Neural progenitor cell (in vitro differentiated cells): ENCODE results near the gene PRKAR1A.

ENCODE experiments used
- EZH2 ChIP-seq: fragments of 200-600 bp; sonication (generic); IDR thresholded peaks from 2 replicates; pipeline ENCODE4 v1.6.1; 2017; ENCODE audit warnings: antibody characterized with exemption, mild to moderate bottlenecking, moderate library complexity
- TF ChIP-seq, protein P1 (sequence below): fragments of 200-600 bp; sonication (generic); IDR thresholded peaks from 2 replicates; pipeline ENCODE4 v1.5.1; 2017; ENCODE audit warnings: antibody characterized with exemption, mild to moderate bottlenecking

DNA sequence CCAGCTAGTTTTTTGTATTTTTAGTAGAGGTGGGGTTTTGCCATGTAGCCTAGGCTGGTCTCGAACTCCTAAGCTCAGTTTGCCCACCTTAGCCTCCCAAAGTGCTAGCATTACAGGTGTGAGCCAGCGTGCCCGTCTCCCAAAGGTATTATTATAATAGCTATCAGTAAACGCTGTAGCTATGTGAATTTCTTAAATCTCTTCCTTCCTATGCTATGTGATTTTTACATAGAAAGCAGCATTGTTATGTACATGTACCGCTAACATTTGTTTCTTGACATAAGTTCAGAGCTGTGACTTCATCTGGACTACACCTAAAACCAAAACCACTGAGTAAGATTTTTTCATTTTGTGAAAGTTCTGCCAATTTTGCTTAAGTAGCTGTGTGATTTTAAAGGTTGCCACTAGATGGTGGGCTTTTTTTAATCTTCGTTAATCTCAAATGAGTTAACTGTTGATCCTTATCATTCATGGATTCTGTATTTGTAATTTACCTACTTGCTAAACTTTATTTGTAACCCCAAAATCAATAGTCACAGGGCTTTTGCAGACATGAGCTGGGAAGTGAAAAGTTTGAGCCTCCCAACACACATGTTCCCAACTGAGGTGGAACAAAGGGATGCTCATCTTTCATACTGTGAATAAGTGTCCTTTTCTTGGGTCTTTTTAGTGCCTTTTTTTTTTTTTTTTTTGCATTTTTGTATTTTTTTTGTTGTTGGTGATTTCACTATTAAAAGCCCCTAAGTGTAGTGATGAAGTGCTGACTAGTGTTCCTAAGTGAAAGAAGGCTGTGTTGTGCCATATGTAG lies 21.9 kb downstream of the PRKAR1A start:
- TF ChIP-seq, protein P1, sequence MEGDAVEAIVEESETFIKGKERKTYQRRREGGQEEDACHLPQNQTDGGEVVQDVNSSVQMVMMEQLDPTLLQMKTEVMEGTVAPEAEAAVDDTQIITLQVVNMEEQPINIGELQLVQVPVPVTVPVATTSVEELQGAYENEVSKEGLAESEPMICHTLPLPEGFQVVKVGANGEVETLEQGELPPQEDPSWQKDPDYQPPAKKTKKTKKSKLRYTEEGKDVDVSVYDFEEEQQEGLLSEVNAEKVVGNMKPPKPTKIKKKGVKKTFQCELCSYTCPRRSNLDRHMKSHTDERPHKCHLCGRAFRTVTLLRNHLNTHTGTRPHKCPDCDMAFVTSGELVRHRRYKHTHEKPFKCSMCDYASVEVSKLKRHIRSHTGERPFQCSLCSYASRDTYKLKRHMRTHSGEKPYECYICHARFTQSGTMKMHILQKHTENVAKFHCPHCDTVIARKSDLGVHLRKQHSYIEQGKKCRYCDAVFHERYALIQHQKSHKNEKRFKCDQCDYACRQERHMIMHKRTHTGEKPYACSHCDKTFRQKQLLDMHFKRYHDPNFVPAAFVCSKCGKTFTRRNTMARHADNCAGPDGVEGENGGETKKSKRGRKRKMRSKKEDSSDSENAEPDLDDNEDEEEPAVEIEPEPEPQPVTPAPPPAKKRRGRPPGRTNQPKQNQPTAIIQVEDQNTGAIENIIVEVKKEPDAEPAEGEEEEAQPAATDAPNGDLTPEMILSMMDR = peak; percentile 52
- no peak for TF ChIP-seq EZH2
